PC-9 (cell line): ENCODE data around the gene NRSN2. TPM values are rescaled to one million over a fixed set of nuclear protein-coding genes. Genes with fewer than 3 reads are reported as not detected.
A peak's percentile ranks its signal among the peaks of the same experiment; 100 is the strongest.
"Not testable (repeated sequence)": the region's sequence is repeated elsewhere in the genome, so short reads cannot be mapped to it uniquely, and the experiment has no call there.

Experiments used
- BruUV-seq: library from RNA; stranded (reverse); fragments of 400-500 nt; replicated peaks from 2 replicates; lab custom pipeline; 2021; lab: Mats Ljungman, UMichigan
- CTCF ChIA-PET: fragments of 300-600 bp; sonication (Branson Sonifier 250); formaldehyde crosslinking; loops from one replicate; lab custom pipeline; 2022; ENCODE audit warnings: antibody characterized with exemption; lab: Charles Lee
- POLR2A ChIA-PET: fragments of 300-600 bp; sonication (Branson Sonifier 250); formaldehyde crosslinking; loops from one replicate; lab custom pipeline; 2022; ENCODE audit warnings: antibody characterized with exemption; ENCODE audit not compliant: unreplicated experiment; lab: Charles Lee
- DNase-seq, 2 experiments: peaks; one replicate each; pipeline versions ENCODE4 v3.0.0 to v3.0.0-alpha.2; 2015 to 2022; ENCODE audit warnings: mixed read lengths in 1 of 2
- H2AFZ ChIP-seq: fragments of 200-600 bp; sonication (generic); 2 replicates; pipeline ENCODE4 v1.8.1; 2017; ENCODE audit warnings: antibody characterized with exemption
- H3F3A ChIP-seq: fragments of 200-600 bp; sonication (generic); 2 replicates; pipeline ENCODE4 v1.8.1; 2017; ENCODE audit warnings: antibody characterized with exemption, mild to moderate bottlenecking, low read depth; ENCODE audit not compliant: insufficient read depth
- H3K27ac ChIP-seq: fragments of 200-600 bp; sonication (generic); 2 replicates; pipeline ENCODE4 v1.6.1; 2016; ENCODE audit warnings: mixed run types
- H3K27me3 ChIP-seq: fragments of 200-600 bp; sonication (generic); 2 replicates; pipeline ENCODE4 v1.6.1; 2016; ENCODE audit warnings: low read depth, mixed run types; ENCODE audit not compliant: insufficient read depth
- H3K36me3 ChIP-seq: fragments of 200-600 bp; sonication (generic); 2 replicates; pipeline ENCODE4 v1.6.1; 2016; ENCODE audit warnings: low read depth, mixed run types
- H3K4me1 ChIP-seq: fragments of 200-600 bp; sonication (generic); replicated peaks from 2 replicates; pipeline ENCODE4 v1.6.1; 2016; ENCODE audit warnings: mixed run types; ENCODE audit not compliant: insufficient read depth
- H3K4me2 ChIP-seq: fragments of 200-600 bp; sonication (generic); 2 replicates; pipeline ENCODE4 v1.6.1; 2017; ENCODE audit warnings: mixed run types
- H3K4me3 ChIP-seq: fragments of 200-600 bp; sonication (generic); 2 replicates; pipeline ENCODE4 v1.6.1; 2016; ENCODE audit warnings: mixed run types
- H3K79me2 ChIP-seq: fragments of 200-600 bp; sonication (generic); 2 replicates; pipeline ENCODE4 v1.6.1; 2017; ENCODE audit warnings: low read depth, mixed run types
- H3K9me2 ChIP-seq: fragments of 200-600 bp; sonication (generic); 2 replicates; pipeline ENCODE4 v1.8.1; 2017; ENCODE audit warnings: mild to moderate bottlenecking; ENCODE audit not compliant: insufficient read depth
- H3K9me3 ChIP-seq: fragments of 200-600 bp; sonication (generic); 2 replicates; pipeline ENCODE4 v1.8.1; 2016; ENCODE audit warnings: low read depth; ENCODE audit not compliant: insufficient read depth
- H4K20me1 ChIP-seq: fragments of 200-600 bp; sonication (generic); 2 replicates; pipeline ENCODE4 v1.8.1; 2017; ENCODE audit not compliant: insufficient read depth
- EZH2 ChIP-seq: fragments of 200-600 bp; sonication (generic); IDR thresholded peaks from 2 replicates; pipeline ENCODE4 v1.8.0; 2017; ENCODE audit warnings: antibody characterized with exemption, low read depth
- intact Hi-C: fragments of 100-400 bp; cut with micrococcal nuclease; formaldehyde crosslinking; loops from one replicate; pipeline ENCODE4 v1.10.0; 2022; ENCODE audit not compliant: unreplicated experiment
- total RNA-seq: library from RNA; stranded (reverse); gene quantifications from 2 replicates; pipeline ENCODE4 v1.2.3, GENCODE V29; 2021
- TF ChIP-seq, protein P1 (sequence below): fragments of 200-600 bp; sonication (generic); conservative IDR thresholded peaks from 2 replicates; pipeline ENCODE4 v1.6.1; 2017; ENCODE audit warnings: mixed run types, antibody characterized with exemption, mild to moderate bottlenecking, moderate library complexity

Gene NRSN2
- total RNA-seq, 1 experiment from 2014 or later: 15.0 TPM

DNA sequence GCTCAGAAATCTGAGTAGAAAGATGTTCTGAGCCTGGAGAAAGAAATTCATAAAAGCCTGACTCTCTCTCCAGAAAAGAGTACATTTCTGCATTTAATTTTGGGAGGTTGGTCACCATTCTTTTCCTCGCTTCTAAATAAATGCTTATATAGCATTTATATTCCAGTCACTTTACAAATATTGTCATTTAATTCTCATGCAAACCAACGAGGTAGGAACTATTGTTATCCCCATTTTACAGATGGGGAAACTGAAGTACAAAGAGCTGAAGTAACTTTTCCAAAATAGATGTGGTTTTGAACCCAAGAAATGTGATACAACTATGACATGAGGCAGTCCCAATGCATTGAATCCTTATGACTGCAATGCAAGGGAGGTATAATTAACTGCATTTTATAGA, 29.2 kb downstream of the NRSN2 start:
- Histone ChIP-seq H3K27ac (no peak overlapping the region), H3K9me2 (no peaks in the 10 kb centered on the region), H3K4me1 (peaks cover 90% of the 10 kb centered on the region), H3F3A (peaks cover 68% of the 10 kb centered on the region), H2AFZ (no peak overlapping the region), H3K36me3 (no peaks in the 10 kb centered on the region), H4K20me1 (no peaks in the 10 kb centered on the region), H3K4me2 (no peak overlapping the region), H3K27me3 (no peaks in the 10 kb centered on the region), H3K79me2 (peaks cover 12% of the 10 kb centered on the region), H3K9me3 (no peaks in the 10 kb centered on the region), H3K4me3 (no peak overlapping the region)
- no TSS peak for BruUV-seq
- CTCF ChIA-PET: no interaction called here
- TF ChIP-seq, protein P1, sequence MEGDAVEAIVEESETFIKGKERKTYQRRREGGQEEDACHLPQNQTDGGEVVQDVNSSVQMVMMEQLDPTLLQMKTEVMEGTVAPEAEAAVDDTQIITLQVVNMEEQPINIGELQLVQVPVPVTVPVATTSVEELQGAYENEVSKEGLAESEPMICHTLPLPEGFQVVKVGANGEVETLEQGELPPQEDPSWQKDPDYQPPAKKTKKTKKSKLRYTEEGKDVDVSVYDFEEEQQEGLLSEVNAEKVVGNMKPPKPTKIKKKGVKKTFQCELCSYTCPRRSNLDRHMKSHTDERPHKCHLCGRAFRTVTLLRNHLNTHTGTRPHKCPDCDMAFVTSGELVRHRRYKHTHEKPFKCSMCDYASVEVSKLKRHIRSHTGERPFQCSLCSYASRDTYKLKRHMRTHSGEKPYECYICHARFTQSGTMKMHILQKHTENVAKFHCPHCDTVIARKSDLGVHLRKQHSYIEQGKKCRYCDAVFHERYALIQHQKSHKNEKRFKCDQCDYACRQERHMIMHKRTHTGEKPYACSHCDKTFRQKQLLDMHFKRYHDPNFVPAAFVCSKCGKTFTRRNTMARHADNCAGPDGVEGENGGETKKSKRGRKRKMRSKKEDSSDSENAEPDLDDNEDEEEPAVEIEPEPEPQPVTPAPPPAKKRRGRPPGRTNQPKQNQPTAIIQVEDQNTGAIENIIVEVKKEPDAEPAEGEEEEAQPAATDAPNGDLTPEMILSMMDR: no peak
- TF ChIP-seq EZH2: no peak
- POLR2A ChIA-PET: no interaction called here
- intact Hi-C loops: no loop called here
- no peak for DNase-seq

DNA sequence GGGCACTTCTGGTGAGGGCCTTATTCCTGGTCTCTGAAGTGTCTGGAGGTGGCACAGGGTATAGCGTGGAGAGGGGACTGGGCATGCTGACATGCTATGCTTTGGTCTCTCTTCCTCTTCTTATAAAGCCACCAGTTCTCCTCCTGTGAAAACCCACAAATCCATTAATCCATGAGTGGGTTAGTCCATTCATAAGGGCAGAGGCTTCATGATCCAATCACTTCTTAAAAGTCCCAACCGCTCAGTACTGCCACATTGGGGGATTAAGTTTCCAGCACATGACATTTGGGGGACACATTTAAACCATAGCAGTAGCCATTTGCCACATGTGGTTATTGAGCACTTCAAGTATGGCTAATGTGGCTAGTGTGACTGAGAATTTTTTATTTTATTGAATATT, 29.8 kb downstream of the NRSN2 start:
- H3K36me3 ChIP-seq: no peaks in the 10 kb centered on the region
- CTCF ChIA-PET: no interaction called here
- POLR2A ChIA-PET: no interaction called here

DNA sequence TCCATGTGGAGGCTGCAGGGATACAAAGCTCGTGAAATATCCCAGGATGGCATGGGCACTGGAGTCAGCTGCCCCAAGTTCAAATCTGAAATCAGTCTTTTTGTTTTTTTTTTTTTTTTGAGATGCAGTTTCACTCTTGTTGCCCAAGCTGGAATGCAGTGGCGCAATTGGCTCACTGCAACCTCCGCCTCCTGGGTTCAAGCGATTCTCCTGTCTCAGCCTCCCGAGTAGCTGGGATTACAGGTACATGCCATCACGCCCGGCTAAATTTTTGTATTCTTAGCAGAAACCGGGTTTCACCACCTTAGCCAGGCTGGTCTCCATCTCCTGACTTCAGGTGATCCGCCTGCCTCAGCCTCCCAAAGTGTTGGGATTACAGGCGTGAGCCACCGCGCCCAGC, 30.7 kb downstream of the NRSN2 start:
- H2AFZ ChIP-seq, BruUV-seq, DNase-seq, H3K9me3 ChIP-seq, H3K9me2 ChIP-seq, H3K27me3 ChIP-seq, H4K20me1 ChIP-seq, CTCF ChIA-PET, intact Hi-C loops, H3K36me3 ChIP-seq, H3K4me3 ChIP-seq, POLR2A ChIA-PET: not testable (repeated sequence)
- Histone ChIP-seq H3K4me2 (peak overlapping the region; percentile 66), H3K27ac (peak overlapping the region; percentile 99), H3K4me1 (peaks cover 79% of the 10 kb centered on the region), H3K79me2 (peaks cover 25% of the 10 kb centered on the region), H3F3A (peaks cover 67% of the 10 kb centered on the region)

More for the DNA sequence above, 29.8 kb downstream of the NRSN2 start:
- no peaks in the 10 kb centered on the region for H3K9me3 ChIP-seq
- peaks cover 68% of the 10 kb centered on the region for H3F3A ChIP-seq
- peaks cover 83% of the 10 kb centered on the region for H3K4me1 ChIP-seq
- BruUV-seq: no TSS peak
- no peak overlapping the region for H3K4me2 ChIP-seq
- no peak overlapping the region for H3K4me3 ChIP-seq
- peaks cover 18% of the 10 kb centered on the region for H3K79me2 ChIP-seq
- DNase-seq: no peak
- no peaks in the 10 kb centered on the region for H4K20me1 ChIP-seq
- H3K27me3 ChIP-seq: no peaks in the 10 kb centered on the region
- no peak overlapping the region for H3K27ac ChIP-seq
- intact Hi-C loops: no loop called here
- no peak for TF ChIP-seq EZH2
- TF ChIP-seq, protein P1: no peak
- no peaks in the 10 kb centered on the region for H3K9me2 ChIP-seq
- no peak overlapping the region for H2AFZ ChIP-seq

DNA sequence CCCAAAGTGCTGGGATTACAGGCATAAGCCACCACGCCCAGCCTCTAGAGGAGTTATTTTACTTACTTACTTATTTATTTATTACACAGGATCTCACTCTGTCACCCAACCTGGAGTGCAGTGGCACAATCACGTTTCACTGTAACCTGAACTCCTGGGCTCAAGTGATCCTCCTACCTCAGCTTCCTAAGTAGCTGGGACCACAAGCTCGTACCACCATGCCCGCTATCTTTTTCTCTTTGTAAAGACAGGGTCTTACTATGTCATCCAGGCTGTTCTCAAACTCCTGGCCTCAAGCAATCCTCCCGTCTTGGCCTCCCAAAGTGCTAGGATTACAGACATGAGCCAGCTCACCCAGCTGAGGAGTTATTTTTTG, 32.0 kb downstream of the NRSN2 start:
- H4K20me1 ChIP-seq: peaks cover 19% of the 10 kb centered on the region
- H3F3A ChIP-seq: peaks cover 65% of the 10 kb centered on the region
- TF ChIP-seq EZH2: no peak
- TF ChIP-seq, protein P1: no peak
- POLR2A ChIA-PET: interaction anchor here (0.8 to 1.1 kb wide), 2 partner anchors 12 to 17 kb away, joined by 4 to 8 read pairs; no protein-coding TSS in a partner anchor
- peaks cover 79% of the 10 kb centered on the region for H3K4me1 ChIP-seq
- H3K9me2 ChIP-seq: no peaks in the 10 kb centered on the region
- H3K27ac ChIP-seq: peak overlapping the region; percentile 99
- no peak for DNase-seq
- no peak overlapping the region for H3K4me3 ChIP-seq
- intact Hi-C loops: no loop called here
- H3K79me2 ChIP-seq: peaks cover 39% of the 10 kb centered on the region
- H3K36me3 ChIP-seq: peaks cover 19% of the 10 kb centered on the region
- BruUV-seq: no TSS peak
- no peaks in the 10 kb centered on the region for H3K9me3 ChIP-seq
- H3K4me2 ChIP-seq: peak overlapping the region; percentile 66
- no peaks in the 10 kb centered on the region for H3K27me3 ChIP-seq
- no peak overlapping the region for H2AFZ ChIP-seq
- CTCF ChIA-PET: interaction anchor here (0.6 to 1.1 kb wide), 2 partner anchors 17 to 53 kb away, joined by 3 to 4 read pairs; no protein-coding TSS in a partner anchor
